ENCODE results near the gene KANSL1.

- TF ChIP-seq, protein P1, sequence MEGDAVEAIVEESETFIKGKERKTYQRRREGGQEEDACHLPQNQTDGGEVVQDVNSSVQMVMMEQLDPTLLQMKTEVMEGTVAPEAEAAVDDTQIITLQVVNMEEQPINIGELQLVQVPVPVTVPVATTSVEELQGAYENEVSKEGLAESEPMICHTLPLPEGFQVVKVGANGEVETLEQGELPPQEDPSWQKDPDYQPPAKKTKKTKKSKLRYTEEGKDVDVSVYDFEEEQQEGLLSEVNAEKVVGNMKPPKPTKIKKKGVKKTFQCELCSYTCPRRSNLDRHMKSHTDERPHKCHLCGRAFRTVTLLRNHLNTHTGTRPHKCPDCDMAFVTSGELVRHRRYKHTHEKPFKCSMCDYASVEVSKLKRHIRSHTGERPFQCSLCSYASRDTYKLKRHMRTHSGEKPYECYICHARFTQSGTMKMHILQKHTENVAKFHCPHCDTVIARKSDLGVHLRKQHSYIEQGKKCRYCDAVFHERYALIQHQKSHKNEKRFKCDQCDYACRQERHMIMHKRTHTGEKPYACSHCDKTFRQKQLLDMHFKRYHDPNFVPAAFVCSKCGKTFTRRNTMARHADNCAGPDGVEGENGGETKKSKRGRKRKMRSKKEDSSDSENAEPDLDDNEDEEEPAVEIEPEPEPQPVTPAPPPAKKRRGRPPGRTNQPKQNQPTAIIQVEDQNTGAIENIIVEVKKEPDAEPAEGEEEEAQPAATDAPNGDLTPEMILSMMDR (IDR thresholded peaks at IDR 0.05; ENCODE audit: low read length): no peak
- TF ChIP-seq EZH2 (optimal IDR thresholded peaks at IDR 0.05; ENCODE audit: low read depth, low read length) (no peak), EZH2phosphoT487 (IDR thresholded peaks at IDR 0.05; ENCODE audit: low read length) (no peak)
Observed at GRCh38 chr17:45992175-45992574, 201.1 kb downstream of the KANSL1 start.
